IMR-90 (cell line): Measurements from ENCODE around the gene PSMB2. TPM values are rescaled to one million over a fixed set of nuclear protein-coding genes. Genes with fewer than 3 reads are reported as not detected.

Experiments
- ATAC-seq: fragments of 200-7000 bp; cut with Tn5 transposase; 2 replicates; pipeline ENCODE4 v1.9.1; 2020; ENCODE audit warnings: low read depth, mild to moderate bottlenecking, moderate library complexity
- BruUV-seq: library from RNA; stranded (reverse); fragments of 400-500 nt; replicated peaks from 2 replicates; lab custom pipeline; 2021; lab: Mats Ljungman, UMichigan
- CTCF ChIA-PET: fragments of 300-600 bp; formaldehyde crosslinking; extraction: SDS; loops from one replicate; lab custom pipeline; 2021; ENCODE audit warnings: antibody characterized with exemption; lab: Yijun Ruan, JAX
- POLR2A ChIA-PET: fragments of 300-600 bp; sonication (Branson Sonifier 250); formaldehyde crosslinking; loops from one replicate; lab custom pipeline; 2022; ENCODE audit warnings: antibody characterized with exemption; ENCODE audit not compliant: unreplicated experiment; lab: Charles Lee
- DNase-seq: peaks from one replicate; pipeline ENCODE4 v3.0.0; 2013
- H2AFZ ChIP-seq: replicated peaks from 2 replicates; pipeline ENCODE3; 2013; ENCODE audit warnings: low read length, mild to moderate bottlenecking; ENCODE audit not compliant: poor library complexity
- H2AK5ac ChIP-seq: 2 replicates; pipeline ENCODE4 v1.6.1; 2013; ENCODE audit warnings: low read depth, low read length, inconsistent platforms
- H2AK9ac ChIP-seq: replicated peaks from 2 replicates; pipeline ENCODE3; 2013; ENCODE audit warnings: mild to moderate bottlenecking, low read depth, low read length, moderate library complexity; ENCODE audit not compliant: poor library complexity
- H2BK120ac ChIP-seq: 2 replicates; pipeline ENCODE4 v1.6.1; 2013; ENCODE audit warnings: low read depth, low read length, inconsistent platforms
- H2BK15ac ChIP-seq: 3 replicates; pipeline ENCODE4 v1.6.1; 2013; ENCODE audit warnings: low read depth, low read length, inconsistent platforms
- H2BK20ac ChIP-seq: 2 replicates; pipeline ENCODE4 v1.6.1; 2013; ENCODE audit warnings: low read depth, mild to moderate bottlenecking, inconsistent platforms, low read length, moderate library complexity
- H2BK5ac ChIP-seq: 2 replicates; pipeline ENCODE4 v1.6.1; 2013; ENCODE audit warnings: mild to moderate bottlenecking, low read depth, low read length, inconsistent platforms; ENCODE audit not compliant: poor library complexity, severe bottlenecking
- H3K14ac ChIP-seq: replicated peaks from 2 replicates; pipeline ENCODE4 v1.6.1; 2013; ENCODE audit warnings: low read depth, low read length, inconsistent platforms
- H3K18ac ChIP-seq: 2 replicates; pipeline ENCODE4 v1.6.1; 2013; ENCODE audit warnings: low read depth, low read length, control low read depth
- H3K23ac ChIP-seq: 2 replicates; pipeline ENCODE4 v1.6.1; 2013; ENCODE audit warnings: low read depth, low read length, inconsistent platforms
- H3K27ac ChIP-seq: 2 replicates; pipeline ENCODE4 v1.5.1; 2013; ENCODE audit warnings: mild to moderate bottlenecking, control low read depth, low read length; ENCODE audit not compliant: insufficient read depth
- H3K27me3 ChIP-seq: 2 replicates; pipeline ENCODE4 v1.6.1; 2013; ENCODE audit warnings: low read length; ENCODE audit not compliant: control insufficient read depth, insufficient read depth
- H3K36me3 ChIP-seq: 2 replicates; pipeline ENCODE4 v1.6.1; 2013; ENCODE audit warnings: low read length, mixed read lengths; ENCODE audit not compliant: control insufficient read depth, insufficient read depth
- H3K4ac ChIP-seq: 2 replicates; pipeline ENCODE4 v1.6.1; 2013; ENCODE audit warnings: low read depth, low read length, inconsistent platforms
- H3K4me1 ChIP-seq: 2 replicates; pipeline ENCODE4 v1.6.1; 2013; ENCODE audit warnings: low read length, mixed read lengths; ENCODE audit not compliant: control insufficient read depth, insufficient read depth
- H3K4me2 ChIP-seq: 2 replicates; pipeline ENCODE4 v1.6.1; 2013; ENCODE audit warnings: low read depth, mild to moderate bottlenecking, control low read depth, low read length, moderate library complexity
- H3K4me3 ChIP-seq: 2 replicates; pipeline ENCODE4 v1.5.1; 2013; ENCODE audit warnings: low read depth, mild to moderate bottlenecking, control low read depth, low read length, moderate library complexity; ENCODE audit not compliant: insufficient read depth
- H3K56ac ChIP-seq: 2 replicates; pipeline ENCODE4 v1.6.1; 2013; ENCODE audit warnings: low read length, inconsistent platforms; ENCODE audit not compliant: insufficient read depth; ENCODE audit errors: extremely low read depth
- H3K79me1 ChIP-seq, 2 experiments: 2 replicates each; pipeline ENCODE4 v1.6.1; 2013; ENCODE audit warnings: low read length in 2 of 2, inconsistent platforms in 1 of 2, low read depth in 1 of 2
- H3K9ac ChIP-seq: 2 replicates; pipeline ENCODE4 v1.6.1; 2013; ENCODE audit warnings: low read depth, low read length, control low read depth
- H3K9me1 ChIP-seq: 2 replicates; pipeline ENCODE4 v1.6.1; 2013; ENCODE audit warnings: low read length, inconsistent platforms; ENCODE audit not compliant: insufficient read depth
- H3K9me3 ChIP-seq: 2 replicates; pipeline ENCODE4 v1.6.1; 2013; ENCODE audit warnings: low read length; ENCODE audit not compliant: control insufficient read depth, insufficient read depth
- H4K20me1 ChIP-seq: 2 replicates; pipeline ENCODE4 v1.6.1; 2013; ENCODE audit warnings: low read length, inconsistent platforms; ENCODE audit not compliant: insufficient read depth
- H4K5ac ChIP-seq: 2 replicates; pipeline ENCODE4 v1.6.1; 2013; ENCODE audit warnings: mild to moderate bottlenecking, low read depth, low read length, control low read depth
- H4K8ac ChIP-seq, 2 experiments: 2 replicates each; pipeline ENCODE4 v1.6.1; 2013; ENCODE audit warnings: low read depth in 2 of 2, low read length in 2 of 2, control low read depth in 1 of 2, inconsistent platforms in 1 of 2
- H4K91ac ChIP-seq: 2 replicates; pipeline ENCODE4 v1.6.1; 2013; ENCODE audit warnings: low read depth, low read length, inconsistent platforms; ENCODE audit not compliant: insufficient read depth
- RAD21 ChIP-seq: IDR thresholded peaks from 2 replicates; pipeline ENCODE4 v1.6.1; 2012; ENCODE audit warnings: low read length, improper control_type of control experiment
- WGBS, 2 experiments: methylation state at CpG; one replicate each; pipeline versions ENCODE4 v1.1.5 to v1.1.7; 2013; ENCODE audit warnings: missing lambda C conversion rate in 2 of 2; ENCODE audit not compliant: insufficient read length in 1 of 2; ENCODE audit errors: extremely low coverage in 2 of 2; 5-methylcytosine and 5-hydroxymethylcytosine counted together
- dilution Hi-C: fragments of 300-500 bp; cut with HindIII; formaldehyde crosslinking; loops from one replicate; pipeline ENCODE4 v1.14.3; 2018; ENCODE audit warnings: low sequenced_read_pairs; ENCODE audit not compliant: unreplicated experiment
- in situ Hi-C: fragments of 300-500 bp; cut with MboI; formaldehyde crosslinking; loops from 3 replicates; pipeline ENCODE4 v1.14.3; 2019; ENCODE audit warnings: low sequenced_read_pairs, inconsistent platforms, mixed read lengths
- intact Hi-C: fragments of 100-400 bp; cut with micrococcal nuclease; formaldehyde crosslinking; loops from 2 replicates; pipeline ENCODE4 v1.10.0; 2022
- polyA plus RNA-seq, 3 experiments: library from polyadenylated mRNA; depleted of rRNA; stranded (reverse); fragments of >200 nt; gene quantifications; 2 replicates each; pipeline ENCODE4 v1.2.3, GENCODE V29; 2012; ENCODE audit warnings: low replicate concordance in 1 of 3
- total RNA-seq: library from RNA; depleted of rRNA; stranded (reverse); fragments of >200 nt; gene quantifications from 2 replicates; pipeline ENCODE4 v1.2.3, GENCODE V29; 2012

The PSMB2 gene
- total and polyA plus RNA-seq, 2 of the 4 experiments (the other 2 are of a cell fraction): 23.8 to 86.2 TPM

GRCh38 chr1:35605071-35605866, 36.1 kb downstream of the PSMB2 start:
- TF ChIP-seq RAD21: no peak
- H2AK9ac ChIP-seq: no peak overlapping the region
- H3K4me2 ChIP-seq: no peak overlapping the region
- no peak for DNase-seq
- no peak overlapping the region for H4K91ac ChIP-seq
- no peak overlapping the region for H3K56ac ChIP-seq
- H3K27me3 ChIP-seq: no peaks in the 10 kb centered on the region
- no peak overlapping the region for H3K23ac ChIP-seq
- no TSS peak for BruUV-seq
- H3K9me1 ChIP-seq: peaks cover 6% of the 10 kb centered on the region; the same call in 1 of the 2 replicates
- peaks cover 2% of the 10 kb centered on the region; the same call in 1 of the 2 replicates for H3K4me1 ChIP-seq
- ChIA-PET POLR2A (no interaction called here), CTCF (interaction anchor here (1.7 kb wide), 1 partner anchor 110 kb away, joined by 4 read pairs; no protein-coding TSS in a partner anchor)
- no peak overlapping the region for H3K4me3 ChIP-seq
- H3K9me3 ChIP-seq: no peaks in the 10 kb centered on the region
- in situ Hi-C loops: no loop called here
- H3K79me1 ChIP-seq: peaks cover 22 to 34% of the 10 kb centered on the region in 2 experiments
- no peak overlapping the region for H3K14ac ChIP-seq
- no peak overlapping the region for H3K4ac ChIP-seq
- dilution Hi-C loops: no loop called here
- no peak overlapping the region for H2BK20ac ChIP-seq
- no peak overlapping the region for H4K5ac ChIP-seq
- peaks cover 6% of the 10 kb centered on the region; the same call in 1 of the 2 replicates for H4K20me1 ChIP-seq
- ATAC-seq: no peak
- H2BK15ac ChIP-seq: no peak overlapping the region
- H4K8ac ChIP-seq: no peak overlapping the region
- H3K27ac ChIP-seq: no peak overlapping the region
- peaks cover 41% of the 10 kb centered on the region for H3K36me3 ChIP-seq
- no peak overlapping the region for H2AK5ac ChIP-seq
- H2BK120ac ChIP-seq: no peak overlapping the region
- H2AFZ ChIP-seq: no peak overlapping the region
- H3K9ac ChIP-seq: no peak overlapping the region
- no peak overlapping the region for H2BK5ac ChIP-seq
- intact Hi-C loops: no loop called here
- H3K18ac ChIP-seq: no peak overlapping the region
- WGBS, 2 experiments: 77% methylated on average over 5 of the region's 6 CpGs; no CpG with 5 or more reads in 1 of the 2 experiments
